Lower leg skin (tissue), 3 donors: ENCODE measurements around the gene CPAMD8.

Experiments
- POLR2A ChIP-seq, 2 donors: fragments of 450-650 bp; IDR thresholded peaks; one replicate each; pipeline ENCODE4 v1.6.1; 2016 to 2017; ENCODE audit warnings: antibody characterized with exemption in 2 of 2, mild to moderate bottlenecking in 1 of 2, moderate library complexity in 1 of 2
- TF ChIP-seq, protein P1 (sequence below), 3 donors: fragments of 450-650 bp; IDR thresholded peaks; one replicate each; pipeline ENCODE4 v1.5.1; 2016; ENCODE audit warnings: antibody characterized with exemption in 3 of 3, mild to moderate bottlenecking in 3 of 3, moderate library complexity in 2 of 3

DNA sequence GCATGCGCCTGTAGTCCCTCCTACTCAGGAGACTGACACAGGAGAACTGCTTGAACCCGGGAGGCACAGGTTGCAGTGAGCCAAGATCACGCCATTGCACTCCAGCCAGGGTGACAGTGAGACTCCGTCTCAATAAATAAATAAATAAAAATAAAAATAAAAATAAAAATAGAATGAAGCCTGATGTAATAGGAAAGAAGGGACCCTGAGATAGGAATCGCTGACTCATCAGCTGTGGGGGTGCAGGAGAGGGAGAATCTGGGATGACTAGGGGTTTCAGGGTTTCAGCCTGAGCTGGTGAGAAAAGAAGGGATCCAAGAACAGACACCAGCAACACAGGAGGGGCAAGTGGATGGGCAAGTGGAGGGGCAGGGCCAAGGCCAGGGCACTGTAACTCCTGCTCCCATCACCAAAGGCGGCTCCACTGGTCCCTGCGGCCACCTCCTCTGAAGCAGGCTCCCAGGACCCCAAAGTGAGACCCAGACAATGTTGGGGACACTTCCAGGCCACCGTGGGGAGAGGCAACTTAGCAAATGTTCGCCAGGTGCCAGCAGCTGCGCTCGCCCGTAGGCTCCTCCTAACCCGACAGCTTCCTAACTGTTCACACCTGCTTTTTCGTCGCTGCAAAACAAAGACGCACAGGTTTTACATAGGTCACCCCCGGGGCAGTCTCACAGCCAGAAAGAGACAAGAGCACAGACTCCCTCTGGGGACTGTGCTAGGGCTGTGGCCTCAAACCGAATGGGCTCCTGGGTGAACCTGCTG lies 47.4 kb upstream of the CPAMD8 start:
- TF ChIP-seq, protein P1, sequence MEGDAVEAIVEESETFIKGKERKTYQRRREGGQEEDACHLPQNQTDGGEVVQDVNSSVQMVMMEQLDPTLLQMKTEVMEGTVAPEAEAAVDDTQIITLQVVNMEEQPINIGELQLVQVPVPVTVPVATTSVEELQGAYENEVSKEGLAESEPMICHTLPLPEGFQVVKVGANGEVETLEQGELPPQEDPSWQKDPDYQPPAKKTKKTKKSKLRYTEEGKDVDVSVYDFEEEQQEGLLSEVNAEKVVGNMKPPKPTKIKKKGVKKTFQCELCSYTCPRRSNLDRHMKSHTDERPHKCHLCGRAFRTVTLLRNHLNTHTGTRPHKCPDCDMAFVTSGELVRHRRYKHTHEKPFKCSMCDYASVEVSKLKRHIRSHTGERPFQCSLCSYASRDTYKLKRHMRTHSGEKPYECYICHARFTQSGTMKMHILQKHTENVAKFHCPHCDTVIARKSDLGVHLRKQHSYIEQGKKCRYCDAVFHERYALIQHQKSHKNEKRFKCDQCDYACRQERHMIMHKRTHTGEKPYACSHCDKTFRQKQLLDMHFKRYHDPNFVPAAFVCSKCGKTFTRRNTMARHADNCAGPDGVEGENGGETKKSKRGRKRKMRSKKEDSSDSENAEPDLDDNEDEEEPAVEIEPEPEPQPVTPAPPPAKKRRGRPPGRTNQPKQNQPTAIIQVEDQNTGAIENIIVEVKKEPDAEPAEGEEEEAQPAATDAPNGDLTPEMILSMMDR (IDR thresholded peaks at IDR 0.05) = no peak
- TF ChIP-seq POLR2A (IDR thresholded peaks at IDR 0.05) = no peak
